ENCODE data around the gene TTC9B.
"Not testable (repeated sequence)": the region's sequence is repeated elsewhere in the genome, so short reads cannot be mapped to it uniquely, and the experiment has no call there.

The TTC9B gene

GRCh38 chr19:40170303-40170989, 47.7 kb downstream of the TTC9B start:
- DNase-seq (ENCODE audit: low spot score), result not testable (repeated sequence)

GRCh38 chr19:40169482-40170302, 48.5 kb downstream of the TTC9B start:
- DNase-seq (ENCODE audit: low spot score), result not testable (repeated sequence)
